ENCODE results near the gene IP6K3.

IP6K3 gene

DNA sequence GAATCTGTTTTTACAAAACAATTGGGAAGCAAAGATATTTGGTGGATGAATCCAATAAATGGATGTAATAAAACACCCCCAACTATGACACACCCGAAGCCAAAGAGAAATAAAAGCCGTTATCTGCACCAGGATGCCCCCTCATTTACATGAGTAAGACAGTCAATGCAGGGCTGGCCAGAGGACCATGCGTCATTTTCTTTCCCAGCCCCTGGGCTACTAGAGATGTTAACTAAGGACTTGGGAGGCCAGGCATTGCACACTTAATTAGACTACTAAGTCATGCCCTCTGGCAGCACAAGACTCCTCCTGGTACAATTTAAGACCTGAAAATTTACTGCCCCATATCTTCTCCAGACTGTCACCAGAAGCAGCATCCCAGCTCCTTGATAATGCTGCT lies 39.1 kb upstream of the IP6K3 start:
- POLR2A ChIA-PET: interaction anchor here (1.2 kb wide), 1 partner anchor 12 kb away, joined by 3 read pairs; no protein-coding TSS in a partner anchor
- no peak for DNase-seq (ENCODE audit: extremely low spot score)

DNA sequence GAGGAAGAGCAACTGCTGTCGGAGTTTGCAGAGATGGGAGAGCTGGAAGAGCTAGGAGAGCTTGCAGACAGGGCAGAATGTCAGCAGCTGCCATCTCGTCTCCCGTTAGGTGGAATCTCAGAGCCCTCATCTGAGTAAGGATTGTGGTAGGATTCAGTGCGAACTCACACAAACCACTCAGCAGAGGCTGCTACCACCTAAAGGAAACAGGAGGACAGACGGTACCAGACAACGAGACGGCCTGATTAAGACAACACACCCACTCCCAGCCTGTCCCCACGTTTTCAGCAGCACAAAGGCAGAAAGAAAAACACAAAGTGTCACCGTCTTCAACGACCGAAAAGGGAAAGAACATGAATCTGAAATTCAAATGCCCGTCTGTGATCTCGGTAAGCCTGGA lies 38.1 kb upstream of the IP6K3 start:
- CTCF ChIA-PET: interaction anchor here (0.9 to 1.7 kb wide), 4 partner anchors 11 to 17 kb away, joined by 3 to 9 read pairs (median 4); no protein-coding TSS in a partner anchor
- TF ChIP-seq, protein P1, sequence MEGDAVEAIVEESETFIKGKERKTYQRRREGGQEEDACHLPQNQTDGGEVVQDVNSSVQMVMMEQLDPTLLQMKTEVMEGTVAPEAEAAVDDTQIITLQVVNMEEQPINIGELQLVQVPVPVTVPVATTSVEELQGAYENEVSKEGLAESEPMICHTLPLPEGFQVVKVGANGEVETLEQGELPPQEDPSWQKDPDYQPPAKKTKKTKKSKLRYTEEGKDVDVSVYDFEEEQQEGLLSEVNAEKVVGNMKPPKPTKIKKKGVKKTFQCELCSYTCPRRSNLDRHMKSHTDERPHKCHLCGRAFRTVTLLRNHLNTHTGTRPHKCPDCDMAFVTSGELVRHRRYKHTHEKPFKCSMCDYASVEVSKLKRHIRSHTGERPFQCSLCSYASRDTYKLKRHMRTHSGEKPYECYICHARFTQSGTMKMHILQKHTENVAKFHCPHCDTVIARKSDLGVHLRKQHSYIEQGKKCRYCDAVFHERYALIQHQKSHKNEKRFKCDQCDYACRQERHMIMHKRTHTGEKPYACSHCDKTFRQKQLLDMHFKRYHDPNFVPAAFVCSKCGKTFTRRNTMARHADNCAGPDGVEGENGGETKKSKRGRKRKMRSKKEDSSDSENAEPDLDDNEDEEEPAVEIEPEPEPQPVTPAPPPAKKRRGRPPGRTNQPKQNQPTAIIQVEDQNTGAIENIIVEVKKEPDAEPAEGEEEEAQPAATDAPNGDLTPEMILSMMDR (IDR thresholded peaks at IDR 0.05; ENCODE audit: control extremely low read depth, extremely low read depth, low read depth, missing control alignments): no peak
- POLR2A ChIA-PET: interaction anchor here (1.2 kb wide), 1 partner anchor 11 kb away, joined by 3 read pairs; no protein-coding TSS in a partner anchor
- no peak for DNase-seq (ENCODE audit: extremely low spot score)

More for the DNA sequence above, 39.1 kb upstream of the IP6K3 start:
- CTCF ChIA-PET: interaction anchor here (1.2 to 3.6 kb wide), 3 partner anchors 14 to 16 kb away, joined by 3 to 18 read pairs (median 9); no protein-coding TSS in a partner anchor
- TF ChIP-seq, protein P1 (IDR thresholded peaks at IDR 0.05; ENCODE audit: control extremely low read depth, extremely low read depth, low read depth, missing control alignments): no peak

DNA sequence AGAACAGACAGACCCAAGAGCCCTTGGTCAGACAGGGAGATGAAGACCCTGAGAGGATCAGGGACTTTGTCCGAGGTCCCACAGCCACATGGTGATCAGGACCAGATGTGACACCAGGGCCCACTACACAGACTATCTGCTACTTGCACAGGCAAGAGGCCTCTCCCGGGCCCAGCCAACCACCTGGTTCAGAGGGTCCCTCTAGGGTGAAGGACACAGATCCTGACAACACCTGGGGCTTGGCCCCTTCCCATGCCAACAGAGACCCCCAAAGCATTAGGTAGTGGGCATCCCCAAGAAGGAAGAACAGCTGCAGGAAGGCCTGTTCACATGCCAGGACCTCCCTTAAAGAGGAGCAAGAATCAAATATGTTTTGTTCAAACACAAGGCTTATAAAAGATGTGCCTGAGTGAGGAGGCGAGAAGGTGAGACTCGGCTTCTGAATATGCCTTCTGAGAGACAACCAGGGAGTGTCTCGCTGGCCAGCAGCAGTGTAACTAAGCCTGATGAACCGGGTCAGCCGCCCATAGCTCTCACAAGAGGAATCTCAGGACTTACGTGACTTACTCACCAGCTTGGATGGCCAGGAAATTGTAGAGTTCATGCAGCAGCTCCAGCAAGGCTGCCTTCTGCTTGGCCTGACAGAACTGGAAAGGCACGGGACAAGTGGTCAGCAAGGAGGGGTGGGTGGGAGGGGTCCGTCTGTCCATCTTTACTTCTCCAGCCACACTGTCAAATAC lies 37.2 kb upstream of the IP6K3 start:
- ChIA-PET CTCF (interaction anchor here (0.9 to 1.7 kb wide), 3 partner anchors 10 to 14 kb away, joined by 3 to 9 read pairs (median 3); no protein-coding TSS in a partner anchor), POLR2A (no interaction called here)
- DNase-seq (ENCODE audit: extremely low spot score): no peak
- TF ChIP-seq, protein P1 (IDR thresholded peaks at IDR 0.05; ENCODE audit: control extremely low read depth, extremely low read depth, low read depth, missing control alignments): no peak

DNA sequence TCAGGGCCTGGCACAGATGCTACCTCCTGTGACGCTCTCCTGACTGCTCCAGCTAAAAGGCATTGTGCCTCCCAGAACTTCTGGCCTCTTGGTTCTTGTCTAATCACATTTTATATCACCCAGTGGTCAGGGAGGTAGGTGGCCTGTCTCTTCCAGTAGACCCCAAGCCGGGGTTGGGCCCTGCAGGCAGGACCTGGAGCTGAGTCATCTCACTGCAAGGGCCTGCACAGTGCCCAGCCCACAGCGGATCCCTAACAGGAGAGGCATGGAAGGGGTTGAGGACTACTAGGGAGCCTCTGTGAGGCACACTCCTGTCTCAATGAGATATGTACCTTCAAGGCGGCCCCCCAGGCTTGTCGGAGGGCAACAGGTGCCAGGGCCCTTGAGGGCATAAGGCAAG lies 35.9 kb upstream of the IP6K3 start:
- DNase-seq (ENCODE audit: extremely low spot score): no peak
- ChIA-PET CTCF (interaction anchor here (3.9 kb wide), 1 partner anchor 11 kb away, joined by 26 read pairs; no protein-coding TSS in a partner anchor), POLR2A (no interaction called here)
- TF ChIP-seq, protein P1 (IDR thresholded peaks at IDR 0.05; ENCODE audit: control extremely low read depth, extremely low read depth, low read depth, missing control alignments): no peak

DNA sequence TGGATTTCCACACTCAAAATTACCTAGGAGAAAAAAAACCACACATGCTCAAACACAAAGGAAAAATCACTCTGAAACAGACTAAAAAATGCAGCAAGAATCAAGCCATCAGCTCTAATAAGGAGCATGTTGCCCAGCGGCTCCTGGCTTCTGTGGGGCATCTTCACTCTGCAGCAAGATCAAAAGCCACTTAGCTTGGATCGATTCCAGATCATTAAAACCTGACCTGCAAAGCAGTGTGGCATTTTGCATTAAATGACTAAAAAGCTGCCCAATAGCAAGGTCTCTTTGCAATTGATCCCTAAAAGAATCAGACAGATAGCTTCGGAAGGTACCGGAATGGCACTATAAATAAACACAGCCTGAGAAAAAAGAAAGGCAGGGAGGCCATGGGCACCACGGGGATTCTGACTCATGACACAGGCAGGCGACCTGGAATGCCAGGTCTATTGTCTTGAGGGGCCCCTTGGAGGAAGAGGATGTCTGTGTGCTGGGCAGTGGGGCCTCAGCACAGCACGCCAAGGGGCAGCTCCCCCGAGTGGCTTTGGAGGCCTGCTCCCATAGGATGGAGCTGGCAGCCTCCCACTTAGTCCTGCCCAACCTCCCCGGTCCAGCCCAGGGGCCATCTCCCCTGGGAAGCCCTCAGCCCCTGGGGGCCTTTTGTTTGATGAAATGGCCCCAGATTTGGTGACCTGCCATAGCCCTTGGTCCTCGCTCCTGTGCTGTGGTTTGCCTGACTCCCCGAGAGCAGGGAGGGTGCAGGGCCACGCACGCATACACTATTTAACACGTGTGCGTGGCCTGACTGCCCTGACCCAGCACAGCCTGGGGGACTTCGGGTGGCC lies 34.6 kb upstream of the IP6K3 start:
- DNase-seq (ENCODE audit: extremely low spot score): no peak
- ChIA-PET POLR2A (no interaction called here), CTCF (interaction anchor here (3.9 to 5.0 kb wide), 2 partner anchors 9 to 13 kb away, joined by 26 to 44 read pairs; no protein-coding TSS in a partner anchor)
- TF ChIP-seq, protein P1 (IDR thresholded peaks at IDR 0.05; ENCODE audit: control extremely low read depth, extremely low read depth, low read depth, missing control alignments): no peak

DNA sequence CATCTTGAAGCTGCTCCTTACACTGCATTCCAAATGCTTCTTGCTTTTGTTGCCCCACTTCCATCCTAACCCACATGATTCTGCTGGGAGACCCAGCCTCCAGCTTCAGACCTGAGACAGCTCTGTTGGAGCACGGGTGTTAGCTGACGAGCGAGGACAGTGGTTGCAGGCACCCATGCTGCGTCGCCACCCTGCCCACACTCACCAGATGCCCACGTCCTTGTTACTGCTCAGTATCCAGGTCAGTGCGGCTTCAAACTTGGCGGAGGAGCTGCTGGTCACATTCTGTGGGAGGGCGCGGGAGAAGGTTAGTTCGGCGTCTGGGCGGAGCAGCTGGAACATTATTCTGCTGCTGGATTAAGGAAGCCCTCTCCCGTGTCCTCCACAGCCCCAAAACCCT lies 33.2 kb upstream of the IP6K3 start:
- DNase-seq (ENCODE audit: extremely low spot score): no peak
- TF ChIP-seq, protein P1 (IDR thresholded peaks at IDR 0.05; ENCODE audit: control extremely low read depth, extremely low read depth, low read depth, missing control alignments): no peak
- ChIA-PET POLR2A (no interaction called here), CTCF (interaction anchor here (1.1 to 5.0 kb wide), 4 partner anchors 8 to 375 kb away, joined by 3 to 44 read pairs (median 16); no protein-coding TSS in a partner anchor)
